Osteoblast (primary cell): ENCODE results near the gene CYSRT1. TPM values are rescaled to one million over a fixed set of nuclear protein-coding genes. Genes with fewer than 3 reads are reported as not detected.

Experiments
- DNase-seq: peaks from one replicate; pipeline ENCODE4 v3.0.0; 2011; ENCODE audit warnings: low spot score, mixed read lengths; ENCODE audit not compliant: insufficient read length; ENCODE audit errors: missing footprints
- H2AFZ ChIP-seq: 2 replicates; pipeline ENCODE4 v1.6.0; 2011; ENCODE audit warnings: mild to moderate bottlenecking, low read length
- H3K27ac ChIP-seq: 2 replicates; pipeline ENCODE4 v1.5.1; 2011; ENCODE audit warnings: mild to moderate bottlenecking, low read depth, low read length, moderate library complexity
- H3K27me3 ChIP-seq: 2 replicates; pipeline ENCODE4 v1.6.0; 2012; ENCODE audit warnings: mild to moderate bottlenecking, control low read depth, inconsistent platforms, low read length, moderate library complexity; ENCODE audit not compliant: insufficient read depth
- H3K36me3 ChIP-seq: 2 replicates; pipeline ENCODE4 v1.5.1; 2011; ENCODE audit warnings: mild to moderate bottlenecking, low read length, control low read depth, moderate library complexity; ENCODE audit not compliant: insufficient read depth
- H3K4me1 ChIP-seq: 2 replicates; pipeline ENCODE4 v1.5.1; 2011; ENCODE audit warnings: mild to moderate bottlenecking, low read length, control low read depth, moderate library complexity; ENCODE audit not compliant: insufficient read depth
- H3K4me2 ChIP-seq: 2 replicates; pipeline ENCODE4 v1.6.0; 2011; ENCODE audit warnings: mild to moderate bottlenecking, low read length; ENCODE audit not compliant: insufficient read depth
- H3K4me3 ChIP-seq: fragments of 200-600 bp; sonication (generic); 3 replicates; pipeline ENCODE4 v1.5.1; 2012; ENCODE audit warnings: mild to moderate bottlenecking, low read length, inconsistent platforms; ENCODE audit not compliant: insufficient read depth
- H3K79me2 ChIP-seq: 2 replicates; pipeline ENCODE4 v1.6.0; 2012; ENCODE audit warnings: mild to moderate bottlenecking, low read length, control low read depth, inconsistent platforms; ENCODE audit not compliant: insufficient read depth
- H3K9me3 ChIP-seq: 2 replicates; pipeline ENCODE4 v1.5.1; 2011; ENCODE audit warnings: low read depth, low read length, control low read depth
- H4K20me1 ChIP-seq: 2 replicates; pipeline ENCODE4 v1.6.0; 2012; ENCODE audit warnings: mild to moderate bottlenecking, low read length, control low read depth; ENCODE audit not compliant: insufficient read depth
- CTCF ChIP-seq: IDR thresholded peaks from 2 replicates; pipeline ENCODE4 v1.5.1; 2011; ENCODE audit warnings: mild to moderate bottlenecking, low read depth, low read length, moderate library complexity; ENCODE audit errors: extremely low read depth
- total RNA-seq: library from RNA; depleted of rRNA; stranded (reverse); fragments of >200 nt; gene quantifications from 2 replicates; pipeline ENCODE4 v1.2.3, GENCODE V29; 2012

CYSRT1 gene
- total RNA-seq, 1 donor, result 1.1 TPM

- Histone ChIP-seq H3K36me3 (no peaks in the 10 kb centered on the region), H3K27me3 (no peaks in the 10 kb centered on the region), H2AFZ (no peak overlapping the region), H3K9me3 (no peaks in the 10 kb centered on the region), H3K4me2 (no peak overlapping the region), H3K4me1 (peaks cover 15% of the 10 kb centered on the region), H3K79me2 (no peaks in the 10 kb centered on the region), H4K20me1 (no peaks in the 10 kb centered on the region), H3K4me3 (no peak overlapping the region), H3K27ac (no peak overlapping the region)
- no peak for DNase-seq
- no peak for TF ChIP-seq CTCF
Observed at GRCh38 chr9:137216188-137216965, 8.6 kb upstream of the CYSRT1 start.

- Histone ChIP-seq H3K9me3 (no peaks in the 10 kb centered on the region), H3K4me1 (peaks cover 15% of the 10 kb centered on the region), H2AFZ (no peak overlapping the region), H3K4me3 (no peak overlapping the region), H3K27ac (no peak overlapping the region), H4K20me1 (no peaks in the 10 kb centered on the region), H3K79me2 (no peaks in the 10 kb centered on the region), H3K4me2 (no peak overlapping the region), H3K36me3 (no peaks in the 10 kb centered on the region), H3K27me3 (no peaks in the 10 kb centered on the region)
- no peak for TF ChIP-seq CTCF
- no peak for DNase-seq
Observed at GRCh38 chr9:137217276-137218211, 7.4 kb upstream of the CYSRT1 start.

- Histone ChIP-seq H2AFZ (no peak overlapping the region), H3K79me2 (no peaks in the 10 kb centered on the region), H3K36me3 (no peaks in the 10 kb centered on the region), H3K27ac (no peak overlapping the region), H3K27me3 (no peaks in the 10 kb centered on the region), H3K4me3 (no peak overlapping the region), H3K4me1 (peaks cover 20% of the 10 kb centered on the region), H4K20me1 (no peaks in the 10 kb centered on the region), H3K9me3 (no peaks in the 10 kb centered on the region), H3K4me2 (no peak overlapping the region)
- TF ChIP-seq CTCF, result no peak
- DNase-seq, result no peak
Observed at GRCh38 chr9:137218212-137218753, 6.7 kb upstream of the CYSRT1 start.
